RWPE1 (cell line): ENCODE data around the gene YBEY.

Source experiments
- CTCF ChIA-PET: fragments of 350-600 bp; sonication (Branson Sonifier 250); formaldehyde crosslinking; extraction: SDS; loops from one replicate; lab custom pipeline; 2021; lab: Yijun Ruan, JAX
- POLR2A ChIA-PET: fragments of 400-600 bp; formaldehyde crosslinking; extraction: SDS; loops from one replicate; lab custom pipeline; 2020; ENCODE audit warnings: antibody characterized with exemption; ENCODE audit not compliant: low non-redundant PET; lab: Yijun Ruan, JAX
- DNase-seq: peaks from one replicate; pipeline ENCODE4 v3.0.0; 2012; ENCODE audit warnings: low spot score
- H3K27ac ChIP-seq: fragments of 450-650 bp; 2 replicates; pipeline ENCODE4 v1.5.1; 2017
- TF ChIP-seq, protein P1 (sequence below): fragments of 450-650 bp; conservative IDR thresholded peaks from 2 replicates; pipeline ENCODE4 v1.5.1; 2017; ENCODE audit warnings: low read depth, mild to moderate bottlenecking

Gene YBEY

DNA sequence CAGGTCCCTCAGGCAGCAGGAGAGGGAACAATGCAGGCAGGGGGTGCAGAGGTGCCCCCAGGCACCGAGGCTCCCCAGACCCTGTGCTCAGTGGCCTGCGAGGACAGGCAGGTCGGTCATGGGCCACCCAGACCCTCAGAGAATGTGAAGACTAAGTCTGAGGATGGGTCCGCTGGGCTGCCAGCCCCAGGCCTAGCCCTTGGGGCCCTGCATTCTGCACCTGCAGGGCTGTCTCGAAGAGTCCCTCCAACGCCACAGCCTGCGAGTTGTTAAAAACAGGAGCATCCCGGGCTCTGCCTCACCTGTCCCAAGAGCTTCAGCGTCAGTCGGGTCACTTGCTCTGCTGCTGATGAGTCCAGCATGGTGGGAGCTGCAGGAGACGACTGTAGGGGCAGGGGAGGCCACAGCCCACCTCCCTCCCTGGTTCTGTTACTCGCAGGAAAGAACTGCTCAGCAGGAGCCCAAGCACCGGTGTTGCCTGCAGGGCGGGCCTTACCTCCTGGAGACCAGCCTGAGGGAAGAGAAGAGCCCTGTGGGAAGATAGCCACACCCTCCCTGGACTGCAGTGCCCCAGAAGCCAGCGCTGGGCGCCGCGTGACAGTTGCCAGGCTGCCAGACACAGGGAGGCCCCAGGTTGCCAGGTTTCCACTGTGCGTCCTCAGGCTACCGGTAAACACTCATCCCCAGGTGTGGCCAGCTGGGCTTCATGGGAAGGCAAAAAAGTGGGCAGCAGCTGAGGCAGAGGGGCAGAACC, 31.7 kb downstream of the YBEY start:
- CTCF ChIA-PET = interaction anchor here (0.6 kb wide), 1 partner anchor 19 kb away, joined by 7 read pairs; no protein-coding TSS in a partner anchor
- POLR2A ChIA-PET = no interaction called here
- DNase-seq = no peak
- peak overlapping the region; percentile 58 for H3K27ac ChIP-seq
- TF ChIP-seq, protein P1, sequence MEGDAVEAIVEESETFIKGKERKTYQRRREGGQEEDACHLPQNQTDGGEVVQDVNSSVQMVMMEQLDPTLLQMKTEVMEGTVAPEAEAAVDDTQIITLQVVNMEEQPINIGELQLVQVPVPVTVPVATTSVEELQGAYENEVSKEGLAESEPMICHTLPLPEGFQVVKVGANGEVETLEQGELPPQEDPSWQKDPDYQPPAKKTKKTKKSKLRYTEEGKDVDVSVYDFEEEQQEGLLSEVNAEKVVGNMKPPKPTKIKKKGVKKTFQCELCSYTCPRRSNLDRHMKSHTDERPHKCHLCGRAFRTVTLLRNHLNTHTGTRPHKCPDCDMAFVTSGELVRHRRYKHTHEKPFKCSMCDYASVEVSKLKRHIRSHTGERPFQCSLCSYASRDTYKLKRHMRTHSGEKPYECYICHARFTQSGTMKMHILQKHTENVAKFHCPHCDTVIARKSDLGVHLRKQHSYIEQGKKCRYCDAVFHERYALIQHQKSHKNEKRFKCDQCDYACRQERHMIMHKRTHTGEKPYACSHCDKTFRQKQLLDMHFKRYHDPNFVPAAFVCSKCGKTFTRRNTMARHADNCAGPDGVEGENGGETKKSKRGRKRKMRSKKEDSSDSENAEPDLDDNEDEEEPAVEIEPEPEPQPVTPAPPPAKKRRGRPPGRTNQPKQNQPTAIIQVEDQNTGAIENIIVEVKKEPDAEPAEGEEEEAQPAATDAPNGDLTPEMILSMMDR = no peak

DNA sequence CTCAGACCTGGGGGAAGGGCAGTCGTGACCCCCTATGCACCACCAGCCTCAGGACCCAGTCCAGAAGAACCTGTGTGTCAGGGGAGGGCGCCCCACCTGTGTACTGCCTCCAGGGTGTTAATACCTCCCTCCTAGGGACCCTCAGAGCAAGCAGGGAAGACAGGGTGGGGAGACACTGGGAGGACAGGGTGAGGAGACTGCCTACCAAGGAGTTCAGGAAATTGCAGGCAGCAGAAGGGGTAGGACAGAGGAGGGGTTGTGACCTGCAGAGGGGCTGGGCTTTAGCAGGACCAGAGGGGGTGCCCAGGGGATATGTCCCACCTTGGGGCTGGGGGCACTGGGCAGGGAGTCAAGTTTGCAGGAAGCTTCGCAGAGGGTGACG, 32.3 kb downstream of the YBEY start:
- H3K27ac ChIP-seq = peak overlapping the region; percentile 58
- ChIA-PET CTCF (interaction anchor here (0.7 kb wide), 1 partner anchor 175 kb away, joined by 3 read pairs; no protein-coding TSS in a partner anchor), POLR2A (no interaction called here)

DNA sequence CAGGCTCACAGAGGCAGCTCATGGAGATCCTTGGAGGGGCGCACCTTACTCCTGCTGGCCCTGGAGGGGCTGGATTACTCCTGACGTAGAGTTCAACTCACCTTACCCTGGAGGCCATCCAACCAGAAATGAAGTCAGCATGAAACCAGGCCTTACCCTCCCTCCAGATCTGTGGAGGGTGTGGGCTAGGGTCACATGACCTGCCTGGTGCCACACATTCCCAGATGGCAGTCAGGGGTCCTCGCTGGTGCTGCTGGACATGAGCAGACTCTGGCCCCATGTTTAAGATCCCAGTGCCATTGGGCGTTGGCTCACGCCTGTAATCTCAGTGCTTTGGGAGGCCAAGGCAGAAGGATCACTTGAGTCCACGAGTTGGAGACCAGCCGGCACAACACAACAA, 33.0 kb downstream of the YBEY start:
- DNase-seq = no peak
- POLR2A ChIA-PET = no interaction called here
- H3K27ac ChIP-seq = peak overlapping the region; percentile 58
- TF ChIP-seq, protein P1 = no peak
- CTCF ChIA-PET = interaction anchor here (0.7 kb wide), 1 partner anchor 176 kb away, joined by 3 read pairs; no protein-coding TSS in a partner anchor

More for the DNA sequence above, 32.3 kb downstream of the YBEY start:
- TF ChIP-seq, protein P1 = no peak
- no peak for DNase-seq

DNA sequence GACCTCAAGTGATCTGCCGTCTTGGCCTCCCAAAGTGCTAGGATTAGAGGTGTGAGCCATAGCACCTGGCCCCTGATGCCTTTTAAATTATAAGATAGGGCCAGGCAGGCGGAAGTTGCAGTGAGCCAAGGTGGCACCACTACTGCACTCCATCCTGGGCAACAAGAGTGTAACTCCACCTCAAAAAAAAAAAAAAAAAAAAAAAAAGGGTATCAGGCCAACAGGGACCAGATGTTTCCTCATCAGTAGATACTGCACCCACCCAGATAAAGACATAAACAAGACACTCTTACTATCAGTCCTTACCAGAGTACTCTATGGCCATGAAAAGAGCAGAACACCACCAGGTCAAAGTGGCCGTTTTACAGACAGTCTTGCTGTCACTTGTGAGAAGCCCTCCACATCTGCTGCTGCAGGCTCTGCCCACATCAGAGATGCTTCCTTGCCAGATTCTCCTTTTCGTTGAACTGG, 34.2 kb downstream of the YBEY start:
- TF ChIP-seq, protein P1 = no peak
- ChIA-PET CTCF (no interaction called here), POLR2A (no interaction called here)
- DNase-seq = no peak
- peak overlapping the region; percentile 58 for H3K27ac ChIP-seq

DNA sequence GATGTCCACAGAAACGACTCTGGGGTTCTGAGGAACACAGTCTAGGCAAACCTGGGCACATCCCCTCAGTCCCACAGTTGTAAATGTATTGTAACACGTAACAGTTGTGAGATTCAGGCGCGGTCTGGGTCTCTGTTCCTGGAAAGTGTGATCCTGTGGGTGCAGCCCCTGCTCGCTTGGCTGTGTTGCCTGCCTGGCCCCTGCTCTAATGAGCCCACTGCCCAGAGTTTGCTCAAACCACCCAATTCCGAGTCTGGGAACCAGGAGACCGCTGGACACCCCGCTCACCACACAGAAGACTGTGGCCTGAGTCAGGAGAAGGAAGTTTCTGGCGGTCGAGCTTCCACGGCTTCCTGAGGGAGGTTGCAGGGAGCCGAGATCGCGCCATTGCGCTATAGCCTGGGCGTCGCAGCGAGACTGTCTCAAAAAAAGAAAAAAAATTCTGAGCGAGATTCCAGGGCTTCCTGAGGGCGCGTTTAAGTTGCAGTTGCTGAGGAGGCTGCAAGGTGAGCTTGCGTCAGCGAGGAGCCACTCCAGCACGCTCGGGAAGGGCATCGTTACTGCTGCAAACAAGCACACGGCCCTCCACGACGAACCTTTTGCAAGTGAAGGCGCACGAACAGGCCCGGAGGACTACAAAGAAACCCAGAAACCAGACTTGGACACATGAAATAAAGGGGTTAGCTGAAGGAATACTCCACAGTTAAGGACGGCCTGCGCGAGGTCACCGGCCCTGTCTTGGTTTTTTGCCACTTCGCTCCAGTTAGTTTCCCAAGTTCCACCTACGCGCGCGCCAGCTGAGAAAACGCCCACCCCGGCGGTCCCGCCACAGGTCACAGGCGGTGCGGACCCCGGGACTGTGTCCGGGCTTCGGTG, 36.4 kb downstream of the YBEY start:
- POLR2A ChIA-PET = no interaction called here
- CTCF ChIA-PET = no interaction called here
- TF ChIP-seq, protein P1 = no peak
- DNase-seq = no peak
- H3K27ac ChIP-seq = peak overlapping the region; percentile 98

DNA sequence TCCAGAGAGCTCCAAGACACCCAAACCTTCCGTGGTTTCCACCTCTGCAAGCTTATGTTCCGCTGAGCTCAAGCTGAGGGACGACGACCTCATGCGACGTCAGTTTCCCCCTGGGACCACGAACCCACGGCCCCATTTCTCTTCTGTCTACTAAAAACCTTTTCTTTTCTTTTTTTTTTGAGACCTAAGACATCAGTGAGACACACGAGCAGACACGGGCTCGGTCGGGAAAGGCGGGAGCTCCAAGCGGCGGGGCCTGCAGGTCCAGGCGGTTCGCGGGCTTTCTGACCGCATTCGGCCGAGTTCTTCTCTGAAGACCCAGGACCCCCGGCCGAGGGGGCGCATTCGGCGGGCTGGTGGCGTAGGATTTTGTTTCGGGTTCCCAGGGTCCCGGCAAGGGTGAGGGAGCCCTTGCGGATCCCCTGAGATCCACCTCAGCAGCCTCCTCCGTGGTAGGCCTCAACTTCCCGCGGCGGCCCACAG, 37.1 kb downstream of the YBEY start:
- POLR2A ChIA-PET = no interaction called here
- no peak for DNase-seq
- TF ChIP-seq, protein P1 = no peak
- CTCF ChIA-PET = interaction anchor here (0.6 kb wide), 1 partner anchor 37 kb away, joined by 3 read pairs; the partner anchor contains the start of gene YBEY
- peak overlapping the region; percentile 98 for H3K27ac ChIP-seq
